OCI-M2 (cell line): ENCODE measurements around the gene TRIM14.
"Not testable (repeated sequence)": the region's sequence is repeated elsewhere in the genome, so short reads cannot be mapped to it uniquely, and the experiment has no call there.

ENCODE experiments used
- DNase-seq: peaks from one replicate; lab custom pipeline; 2025; ENCODE audit not compliant: unreplicated experiment; lab: John Stamatoyannopoulos, UW

The TRIM14 gene

DNA sequence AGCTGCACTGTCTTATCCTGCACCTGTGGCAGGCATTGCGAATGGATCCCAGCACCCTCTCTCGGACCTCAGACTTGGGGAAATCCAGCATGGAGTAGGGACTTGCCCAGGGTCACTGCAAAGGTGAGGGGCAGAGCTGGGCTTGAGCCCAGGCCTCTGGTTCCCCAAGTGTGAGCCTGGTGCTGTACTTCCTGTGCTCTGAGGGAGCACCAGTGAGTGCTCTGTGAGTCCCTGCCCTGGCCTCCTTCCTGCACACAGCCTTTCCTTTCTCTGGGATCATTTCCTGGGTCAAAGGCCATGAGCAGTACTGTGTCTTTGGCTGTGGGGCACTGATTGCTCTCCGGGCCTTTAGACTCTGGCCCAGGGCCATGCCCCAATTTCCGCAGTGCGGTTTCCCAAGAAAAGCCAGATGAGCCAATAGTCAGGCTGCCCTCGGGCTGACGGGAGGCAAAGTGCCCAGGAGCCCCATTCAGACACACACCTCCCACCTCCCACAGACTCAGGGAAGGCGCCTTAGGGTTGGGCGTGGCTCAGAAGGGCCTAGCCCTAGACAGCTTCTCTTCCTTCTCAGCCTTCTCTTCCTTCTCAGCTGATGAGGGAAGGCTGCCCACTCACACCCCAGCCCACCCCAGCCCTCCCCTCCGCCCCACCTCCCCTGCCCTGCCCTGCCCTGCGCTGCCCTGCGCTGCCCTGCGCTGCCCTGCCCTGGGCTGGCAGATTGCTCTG lies 23.3 kb upstream of the TRIM14 start:
- DNase-seq, result no peak

- DNase-seq, result no peak
These were observed 21.5 kb upstream of the TRIM14 start for GRCh38 chr9:98140503-98140902.

- no peak for DNase-seq
These were observed 17.5 kb upstream of the TRIM14 start for GRCh38 chr9:98136489-98136888.

DNA sequence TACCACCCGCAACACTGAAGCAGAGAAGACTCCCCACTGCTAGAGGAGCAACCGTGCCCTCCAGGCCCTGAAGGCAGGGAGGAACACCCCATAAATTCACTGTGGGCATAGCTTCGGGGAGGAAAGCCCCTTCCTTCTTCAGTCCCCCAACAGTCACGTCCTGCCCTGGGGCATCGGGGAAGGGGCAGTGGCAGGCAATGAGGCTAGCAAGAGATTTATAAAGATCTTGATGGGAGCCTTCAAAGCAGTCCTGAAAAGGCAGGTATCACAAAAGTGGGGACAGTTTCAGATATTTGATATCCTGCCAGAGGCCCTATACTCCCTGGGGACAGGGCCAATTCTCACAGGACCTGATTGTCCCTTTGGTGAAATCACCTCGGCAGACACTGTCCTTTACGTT lies 16.9 kb upstream of the TRIM14 start:
- no peak for DNase-seq

DNA sequence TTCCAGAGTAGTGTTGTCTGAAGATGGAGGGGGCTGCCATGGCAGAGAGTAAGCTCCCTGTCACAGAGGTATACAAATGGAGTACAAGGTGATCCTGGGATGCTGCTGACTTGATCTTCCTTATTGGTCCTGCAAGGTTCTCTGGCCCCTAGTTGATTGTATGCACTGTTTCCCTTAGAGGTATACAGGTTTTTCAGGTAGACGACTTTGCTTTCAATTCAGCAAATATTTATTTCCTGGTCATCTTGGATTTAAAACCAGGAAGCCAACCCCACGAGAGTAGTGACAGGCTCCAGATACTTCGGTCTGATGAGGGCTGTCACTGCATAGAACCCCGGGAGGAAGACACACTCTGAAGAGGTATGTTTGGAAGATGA lies 16.5 kb upstream of the TRIM14 start:
- no peak for DNase-seq

DNA sequence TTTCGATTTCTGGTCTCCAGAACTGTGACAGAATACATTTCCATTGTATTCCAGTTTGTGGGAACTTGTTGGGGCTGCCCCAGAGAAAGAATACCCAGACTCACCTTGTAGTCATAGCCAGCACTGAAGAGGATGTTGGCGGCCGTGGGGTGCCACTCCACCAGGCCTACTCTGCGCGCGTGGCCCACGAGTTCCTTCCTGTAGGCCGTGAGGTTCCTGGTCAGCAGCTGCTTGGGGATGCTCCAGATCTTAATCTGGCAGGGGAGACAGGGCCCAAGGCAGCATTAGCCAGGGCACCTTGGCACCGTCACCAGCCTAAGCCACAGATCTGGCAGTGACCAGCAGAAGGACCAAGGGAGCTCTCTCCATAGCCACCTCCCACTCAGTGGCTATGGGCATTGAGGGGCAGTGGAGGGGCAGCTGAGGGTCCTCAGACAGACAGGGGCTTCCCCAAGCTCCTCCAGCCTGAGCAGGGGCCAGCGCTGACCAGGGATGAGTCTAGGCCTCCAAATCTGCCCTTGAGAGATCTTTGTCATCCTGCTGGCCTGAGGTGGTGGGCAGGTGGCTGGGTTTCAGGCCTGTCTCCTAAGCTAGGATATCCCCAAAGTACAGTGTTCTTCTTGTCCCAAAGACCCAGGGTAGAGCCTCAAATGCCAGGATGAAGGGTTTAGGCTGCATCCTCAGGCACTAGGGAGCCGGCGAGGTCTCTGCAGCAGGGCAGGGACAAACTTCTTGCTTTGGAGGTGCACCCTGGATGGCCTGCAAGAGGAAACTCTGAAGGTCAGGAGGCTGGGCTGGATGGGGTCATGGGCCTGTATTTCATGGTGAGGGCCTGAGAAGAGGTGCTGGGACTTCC lies 15.9 kb upstream of the TRIM14 start:
- DNase-seq, result no peak

- no peak for DNase-seq
These were observed 14.0 kb upstream of the TRIM14 start for GRCh38 chr9:98132806-98133631.

DNA sequence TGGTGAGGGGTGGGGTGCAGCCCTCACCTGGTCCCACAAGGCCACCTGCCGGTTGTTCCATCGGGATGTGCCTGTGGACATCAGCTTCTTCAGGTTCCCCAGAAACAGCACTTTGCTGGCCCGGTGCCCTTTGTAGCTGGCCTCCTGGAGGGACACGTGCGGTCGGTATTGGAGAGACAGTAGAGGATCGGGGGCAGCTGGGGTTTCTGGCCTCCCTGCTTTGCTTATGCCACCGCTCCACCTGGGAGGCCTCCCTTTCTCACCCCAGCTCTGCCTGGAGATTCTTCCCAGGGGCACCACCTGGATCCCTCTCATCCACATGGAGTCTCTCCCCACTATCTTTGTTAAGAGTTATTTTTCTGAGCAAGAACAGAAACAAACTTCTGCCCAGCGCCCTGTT lies 13.1 kb upstream of the TRIM14 start:
- DNase-seq, result no peak

DNA sequence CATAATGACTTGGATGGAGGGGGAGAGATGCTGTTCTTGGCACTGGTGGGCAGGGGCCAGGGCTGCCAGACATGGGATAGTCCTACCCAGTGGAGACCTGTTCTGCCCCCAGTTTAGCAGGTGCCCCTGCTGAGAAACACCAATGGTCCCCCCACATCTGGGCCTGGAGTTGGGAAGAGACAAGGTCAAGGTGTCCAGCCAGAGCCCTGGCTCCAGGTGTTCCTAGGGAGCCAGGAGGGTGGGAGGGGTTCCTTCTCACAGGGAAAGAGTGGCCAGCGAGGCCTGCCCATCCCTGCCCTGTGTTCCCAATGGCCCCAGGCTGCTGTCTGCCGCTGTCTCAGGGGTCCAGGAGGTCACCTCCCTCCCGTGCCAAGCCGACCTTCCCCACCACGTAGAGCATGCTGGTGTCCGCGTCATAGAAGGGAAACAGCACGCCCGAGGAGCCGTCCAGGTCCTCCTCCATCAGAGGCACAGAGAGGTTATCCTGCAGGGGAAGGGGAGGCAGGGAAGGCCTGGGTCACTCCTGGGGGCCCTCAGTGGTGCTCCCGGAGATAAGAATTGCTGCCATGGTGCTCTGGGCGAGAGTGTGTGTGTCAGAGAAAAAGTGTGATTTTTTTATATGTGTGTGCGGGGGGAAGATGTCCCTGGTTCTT lies 11.7 kb upstream of the TRIM14 start:
- DNase-seq, result no peak

- not testable (repeated sequence) for DNase-seq
These were observed 11.0 kb upstream of the TRIM14 start for GRCh38 chr9:98130060-98130459.

- DNase-seq, result no peak
These were observed 10.4 kb upstream of the TRIM14 start for GRCh38 chr9:98129451-98129881.

DNA sequence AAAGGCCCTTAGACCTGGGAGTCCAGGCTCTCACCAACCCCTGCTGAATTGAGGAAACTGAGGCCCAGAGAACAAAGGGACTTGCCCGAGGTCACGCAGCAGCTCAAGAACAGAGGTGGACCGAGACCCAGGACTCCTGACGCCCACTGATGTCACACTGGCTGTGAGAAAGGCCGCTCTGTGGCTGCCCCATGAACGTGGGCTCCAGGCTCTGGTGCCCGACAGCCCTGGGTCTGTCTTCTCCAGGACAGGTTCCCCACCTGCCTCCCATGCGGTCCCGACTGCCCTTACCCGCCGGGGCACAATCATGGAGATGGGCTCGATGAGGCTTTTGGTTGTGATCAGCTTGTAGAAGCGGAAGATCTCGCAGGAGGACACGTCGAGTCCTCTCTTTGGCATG lies 9.3 kb upstream of the TRIM14 start:
- DNase-seq, result no peak

- no peak for DNase-seq
These were observed 8.2 kb upstream of the TRIM14 start for GRCh38 chr9:98127226-98127625.

DNA sequence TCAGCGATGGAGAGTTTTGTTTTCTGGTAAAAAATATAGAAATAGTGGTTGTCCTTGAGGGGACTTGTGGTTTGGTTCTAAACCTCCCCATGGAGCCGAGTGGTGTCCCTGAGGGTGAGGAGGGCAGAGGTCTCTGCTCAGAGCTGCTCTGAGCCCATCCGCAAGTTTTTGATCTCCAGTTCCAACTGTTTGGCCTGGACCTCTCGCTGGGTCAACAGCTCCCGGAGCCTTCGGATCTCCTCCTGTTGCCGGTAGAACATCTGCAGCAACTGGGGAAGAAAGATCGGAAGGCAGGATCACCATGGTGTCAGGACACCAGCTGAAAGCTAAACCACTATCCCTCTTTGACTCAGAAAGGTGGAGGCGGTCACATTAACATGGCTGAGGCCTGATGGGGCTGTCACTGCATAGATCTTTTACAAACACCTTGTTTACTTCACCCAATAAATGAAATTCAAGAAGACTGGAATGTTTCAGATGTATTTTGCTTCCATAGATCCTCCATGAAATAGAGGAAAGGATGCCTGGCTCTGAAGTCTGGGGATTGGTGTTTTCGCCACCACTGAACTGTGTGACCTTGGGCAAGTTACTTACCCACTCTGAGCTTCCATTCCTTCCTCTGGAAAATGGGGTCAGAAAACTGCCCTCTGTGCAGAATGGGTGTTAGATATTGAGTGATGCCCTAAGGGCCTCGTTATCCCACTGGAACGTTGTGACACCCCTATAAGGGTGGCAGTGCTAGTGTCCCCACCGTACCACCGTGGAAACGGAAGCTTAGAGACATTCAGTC lies 5.8 kb upstream of the TRIM14 start:
- DNase-seq, result no peak

DNA sequence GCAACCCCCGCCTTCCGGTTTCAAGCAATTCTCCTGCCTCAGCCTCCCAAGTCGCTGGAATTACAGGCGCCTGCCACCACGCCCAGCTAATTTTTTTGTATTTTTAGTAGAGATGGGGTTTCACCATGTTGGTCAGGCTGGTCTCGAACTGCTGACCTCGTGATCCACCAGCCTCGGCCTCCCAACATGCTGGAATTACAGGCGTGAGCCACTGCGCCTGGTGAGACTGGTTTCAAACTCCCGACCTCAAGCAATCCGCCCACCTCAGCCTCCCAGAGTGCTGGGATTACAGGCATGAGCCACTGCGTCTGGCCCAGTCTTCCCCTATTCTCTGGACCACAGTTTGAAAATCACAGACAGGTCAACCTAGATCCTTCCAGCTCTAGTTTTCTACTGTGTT lies 5.1 kb upstream of the TRIM14 start:
- DNase-seq, result not testable (repeated sequence)

GRCh38 chr9:98121058-98121457 lies 2.0 kb upstream of the TRIM14 start:
- no peak for DNase-seq

DNA sequence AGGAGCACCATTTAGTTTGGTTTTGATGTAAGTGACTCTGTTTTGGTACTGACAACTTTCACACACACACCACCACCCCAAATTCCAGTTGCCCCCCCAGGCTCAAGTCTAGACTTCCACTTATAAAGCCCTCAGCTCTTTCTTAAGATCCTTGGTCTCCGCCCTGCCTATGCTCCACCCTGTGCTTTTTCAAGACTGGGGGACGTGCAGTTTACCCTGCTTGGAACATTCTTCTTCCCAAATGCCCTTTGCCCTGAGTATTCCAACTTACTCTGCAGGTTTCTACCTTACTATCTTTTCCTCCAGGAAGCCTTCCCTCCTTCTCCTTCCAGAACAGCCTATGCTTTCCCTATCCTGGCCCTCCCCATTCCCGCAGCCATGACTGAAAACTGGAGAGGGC lies 1.5 kb upstream of the TRIM14 start:
- no peak for DNase-seq

GRCh38 chr9:98117984-98118639 lies 910 bp downstream of the TRIM14 start:
- DNase-seq, result no peak

DNA sequence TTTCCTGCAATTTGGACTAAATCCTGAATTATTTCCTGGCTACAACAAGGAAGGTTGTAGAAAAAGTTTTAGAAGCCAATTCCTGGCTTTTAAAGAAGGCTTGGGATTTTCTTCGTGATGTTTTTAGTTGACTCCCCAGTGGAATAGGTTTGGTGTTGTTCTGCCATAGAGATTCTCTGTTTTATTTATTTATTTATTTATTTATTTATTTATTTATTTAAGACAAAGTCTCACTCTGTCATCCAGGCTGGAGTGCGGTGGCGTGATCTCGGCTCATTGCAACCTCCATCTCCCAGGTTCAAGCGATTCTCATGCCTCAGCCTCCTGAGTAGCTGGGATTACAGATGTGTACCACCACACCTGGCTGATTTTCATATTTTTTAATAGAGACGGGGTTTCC lies 1.9 kb downstream of the TRIM14 start:
- not testable (repeated sequence) for DNase-seq

DNA sequence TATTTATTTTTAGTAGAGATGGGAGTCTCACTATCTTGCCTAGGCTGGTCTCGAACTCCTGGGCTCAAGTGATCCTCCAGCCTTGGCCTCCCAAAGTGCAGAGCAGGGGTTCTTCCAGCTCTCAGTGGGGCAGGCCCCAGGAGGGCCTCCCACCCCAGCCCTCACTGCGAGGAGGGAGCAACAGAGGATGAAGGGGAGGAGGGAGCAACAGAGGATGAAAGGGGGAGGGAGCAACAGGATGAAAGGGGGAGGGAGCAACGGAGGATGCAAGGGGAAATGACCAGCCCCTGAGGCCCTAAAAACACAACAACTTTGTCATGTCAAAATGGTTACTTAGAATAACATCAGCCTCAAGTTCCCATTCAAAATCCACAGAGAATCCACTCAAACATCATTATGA lies 10.0 kb downstream of the TRIM14 start:
- DNase-seq, result no peak
